Epithelial cell of esophagus (primary cell): ENCODE measurements around the gene FXN.
A peak's percentile ranks its signal among the peaks of the same experiment; 100 is the strongest.

Experiments
- DNase-seq: peaks from one replicate; pipeline ENCODE4 v3.0.0; 2010; ENCODE audit warnings: low read depth
- H3K4me3 ChIP-seq: 2 replicates; pipeline ENCODE4 v1.5.1; 2011; ENCODE audit warnings: mild to moderate bottlenecking, low read length, control low read depth
- TF ChIP-seq, protein P1 (sequence below): IDR thresholded peaks from 2 replicates; pipeline ENCODE4 v1.5.1; 2011; ENCODE audit warnings: low read depth, mild to moderate bottlenecking, low read length, control low read depth, inconsistent platforms; ENCODE audit not compliant: insufficient read depth; ENCODE audit errors: missing control alignments

FXN gene

DNA sequence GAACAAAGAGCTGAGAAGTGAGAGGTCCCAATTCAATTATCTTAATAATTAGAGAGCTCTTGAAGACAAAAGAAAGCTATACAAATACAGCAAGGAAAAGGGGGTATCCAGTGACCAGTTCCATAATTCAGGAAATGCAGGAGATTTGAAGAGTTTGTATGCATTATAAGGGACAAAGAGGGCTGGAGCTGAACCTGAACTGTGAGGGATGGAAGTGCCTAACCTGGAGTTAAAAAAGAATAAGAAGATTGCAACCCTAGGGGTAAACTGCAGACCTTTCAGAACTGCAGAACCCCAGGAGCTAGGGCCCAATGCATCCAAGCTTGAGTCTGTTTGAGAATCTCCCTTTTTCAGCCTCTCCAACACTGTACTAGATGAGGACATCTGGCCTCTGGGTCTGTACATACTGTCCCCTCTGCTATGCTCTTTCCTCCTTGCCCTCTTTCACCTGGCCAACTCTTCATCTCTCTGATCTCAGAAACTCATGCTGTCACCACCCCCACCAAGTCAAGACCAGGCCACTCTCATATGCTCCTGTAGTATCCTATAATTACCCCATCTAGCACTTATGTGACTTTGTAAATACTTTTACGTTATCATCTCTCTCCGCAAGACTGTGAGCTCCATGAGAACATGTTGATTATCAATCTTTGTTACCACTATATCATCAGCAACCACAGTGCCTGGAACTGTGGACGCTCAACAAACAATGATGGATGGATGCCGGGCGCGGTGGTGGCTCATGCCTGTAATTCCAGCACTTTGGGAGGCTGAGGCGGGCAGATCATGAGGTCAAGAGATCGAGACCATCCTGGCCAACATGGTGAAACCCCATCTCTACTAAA is 15.0 kb upstream of the FXN start:
- DNase-seq = no peak
- H3K4me3 ChIP-seq = no peak overlapping the region
- TF ChIP-seq, protein P1, sequence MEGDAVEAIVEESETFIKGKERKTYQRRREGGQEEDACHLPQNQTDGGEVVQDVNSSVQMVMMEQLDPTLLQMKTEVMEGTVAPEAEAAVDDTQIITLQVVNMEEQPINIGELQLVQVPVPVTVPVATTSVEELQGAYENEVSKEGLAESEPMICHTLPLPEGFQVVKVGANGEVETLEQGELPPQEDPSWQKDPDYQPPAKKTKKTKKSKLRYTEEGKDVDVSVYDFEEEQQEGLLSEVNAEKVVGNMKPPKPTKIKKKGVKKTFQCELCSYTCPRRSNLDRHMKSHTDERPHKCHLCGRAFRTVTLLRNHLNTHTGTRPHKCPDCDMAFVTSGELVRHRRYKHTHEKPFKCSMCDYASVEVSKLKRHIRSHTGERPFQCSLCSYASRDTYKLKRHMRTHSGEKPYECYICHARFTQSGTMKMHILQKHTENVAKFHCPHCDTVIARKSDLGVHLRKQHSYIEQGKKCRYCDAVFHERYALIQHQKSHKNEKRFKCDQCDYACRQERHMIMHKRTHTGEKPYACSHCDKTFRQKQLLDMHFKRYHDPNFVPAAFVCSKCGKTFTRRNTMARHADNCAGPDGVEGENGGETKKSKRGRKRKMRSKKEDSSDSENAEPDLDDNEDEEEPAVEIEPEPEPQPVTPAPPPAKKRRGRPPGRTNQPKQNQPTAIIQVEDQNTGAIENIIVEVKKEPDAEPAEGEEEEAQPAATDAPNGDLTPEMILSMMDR = no peak

DNA sequence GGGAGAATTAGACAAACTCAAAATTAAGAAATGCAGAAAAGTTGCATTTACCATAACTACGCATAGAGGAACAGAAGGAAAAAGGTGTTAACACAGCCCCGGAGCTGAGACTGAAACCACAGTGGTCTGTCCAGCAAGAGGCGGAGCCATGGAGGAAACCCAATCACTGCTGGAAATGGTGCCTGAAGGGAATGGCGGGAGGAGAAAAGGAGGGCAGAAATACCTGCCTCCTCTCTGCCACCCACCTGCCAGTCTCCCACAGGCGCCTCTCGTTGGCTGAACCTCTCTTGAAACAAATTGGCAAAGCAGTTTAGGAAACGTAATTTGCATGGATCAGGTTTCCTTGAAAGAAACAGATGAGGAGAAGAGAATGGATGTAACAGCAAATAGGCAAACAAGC is 11.9 kb upstream of the FXN start:
- TF ChIP-seq, protein P1 = no peak
- H3K4me3 ChIP-seq = no peak overlapping the region
- DNase-seq = no peak

DNA sequence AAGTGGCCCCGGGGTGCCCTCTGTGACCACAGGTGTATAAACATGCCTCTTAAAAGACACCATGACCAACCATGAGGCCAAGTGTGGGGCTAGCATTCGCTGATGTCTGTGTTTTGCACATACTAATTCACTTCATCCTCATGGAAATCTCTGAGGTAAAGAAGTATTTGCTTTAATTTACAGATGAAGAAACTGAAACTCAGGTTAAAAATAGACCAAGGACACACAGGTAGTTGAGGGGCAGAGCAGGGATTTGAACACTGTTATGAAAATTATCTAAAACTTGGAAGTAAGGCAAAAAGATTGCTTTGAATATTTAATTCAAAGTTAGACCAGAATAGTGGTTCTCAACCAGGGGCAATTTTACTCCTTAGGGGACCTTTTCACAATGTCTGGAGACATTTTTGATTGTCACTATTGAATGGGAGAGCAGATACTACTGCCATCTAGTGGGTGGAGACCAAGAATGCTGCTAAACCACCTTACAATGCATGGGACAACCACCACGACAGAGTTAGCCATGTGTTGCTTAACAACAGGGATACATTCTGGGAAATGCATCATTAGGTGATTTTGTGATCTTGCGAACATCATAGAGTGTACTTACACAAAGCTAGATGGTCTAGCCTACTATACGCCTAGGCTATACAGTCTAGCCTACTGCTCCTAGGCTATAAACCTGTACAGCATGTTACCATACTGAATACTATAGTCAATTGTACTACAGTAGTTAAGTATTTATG is 8.0 kb upstream of the FXN start:
- no peak overlapping the region for H3K4me3 ChIP-seq
- peak; percentile 68 for DNase-seq
- TF ChIP-seq, protein P1 = peak; percentile 89

DNA sequence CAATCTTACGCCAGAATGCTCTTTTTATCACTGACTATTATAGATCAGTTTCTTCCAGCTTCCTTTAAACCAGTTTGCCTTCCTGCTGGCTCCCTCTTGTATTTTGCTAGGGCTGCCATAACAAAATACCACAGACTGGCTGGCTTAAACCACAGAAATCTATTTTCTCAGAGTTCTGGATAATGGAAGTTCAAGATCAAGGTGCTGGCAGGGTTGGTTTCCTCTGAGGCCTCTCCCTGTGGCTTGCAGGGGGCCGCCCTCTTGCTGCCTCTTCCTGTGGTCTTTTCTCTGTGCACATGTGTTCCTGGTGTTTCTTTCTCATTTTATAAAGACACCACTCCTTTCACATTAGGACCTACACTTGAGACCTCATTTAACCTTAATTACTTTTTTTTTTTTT is 6.8 kb upstream of the FXN start:
- no peak overlapping the region for H3K4me3 ChIP-seq
- DNase-seq = no peak
- TF ChIP-seq, protein P1 = no peak

DNA sequence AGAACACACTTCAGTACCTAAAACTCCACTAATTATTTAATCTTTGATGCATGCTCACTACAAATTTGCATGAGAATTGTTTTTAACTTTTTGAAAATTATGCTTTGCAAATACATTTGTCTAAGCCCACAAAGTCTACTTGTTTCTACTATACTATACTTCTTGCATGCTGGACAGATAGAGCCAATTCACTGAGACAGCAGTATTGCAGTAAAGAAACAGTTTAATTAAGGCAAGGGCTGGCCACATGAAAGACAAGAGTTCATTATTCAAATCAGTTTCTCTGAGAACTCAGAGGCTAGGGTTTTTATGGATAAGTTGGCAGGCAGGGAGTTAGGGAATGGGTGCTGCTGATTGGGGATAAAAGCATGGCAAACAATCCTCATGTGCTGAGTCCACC is 6.0 kb upstream of the FXN start:
- TF ChIP-seq, protein P1 = no peak
- DNase-seq = no peak
- no peak overlapping the region for H3K4me3 ChIP-seq

DNA sequence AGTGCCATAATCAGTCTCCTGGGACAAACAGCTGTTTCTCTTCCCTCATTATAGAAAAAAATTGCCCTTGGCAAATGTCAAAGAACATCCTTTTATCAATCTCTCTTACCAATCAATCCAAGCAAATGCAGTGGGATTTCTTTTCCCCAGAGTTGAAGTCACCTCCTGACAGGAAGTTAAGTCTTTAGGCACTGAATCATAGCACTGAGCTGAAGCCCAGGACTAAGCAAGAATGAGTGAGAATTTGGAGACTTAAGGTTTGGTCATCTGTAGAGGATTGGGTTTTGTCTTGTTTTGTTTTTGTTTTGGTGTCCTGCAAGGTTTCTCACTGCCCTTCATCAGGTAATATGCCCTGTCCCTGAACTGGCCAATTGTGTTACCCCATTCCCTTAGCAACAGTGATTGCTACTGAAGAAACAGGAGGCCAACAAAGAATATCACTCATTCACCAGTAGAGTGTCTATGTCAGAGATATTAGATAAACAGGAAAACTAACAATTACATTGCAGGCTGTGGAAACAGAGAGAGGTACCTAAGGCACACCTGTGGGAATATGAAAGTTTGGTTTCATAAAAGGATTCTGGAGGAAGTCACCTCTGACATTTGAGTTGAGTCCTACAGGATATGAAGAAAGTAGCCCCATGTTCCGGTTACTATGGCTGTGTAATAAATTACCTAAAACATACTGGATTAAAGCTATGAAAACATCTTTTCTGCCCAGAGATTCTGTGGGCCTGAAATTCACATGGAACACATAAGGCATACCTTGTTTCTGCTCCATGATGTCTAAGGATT is 4.5 kb upstream of the FXN start:
- H3K4me3 ChIP-seq = no peak overlapping the region
- peak; percentile 44 for DNase-seq
- TF ChIP-seq, protein P1 = no peak
